T-helper 2 cell treated with Interferon-gamma antibody and Interleukin-4, amounts not matched to agents 100 ng/mL and 5 ng/mL, for 36 hours (primary cell): Measurements from ENCODE around the gene HP1BP3. TPM values are rescaled to one million over a fixed set of nuclear protein-coding genes. Genes with fewer than 3 reads are reported as not detected.

Experiments
- intact Hi-C: fragments of 100-400 bp; cut with micrococcal nuclease; formaldehyde crosslinking; loops from one replicate; pipeline ENCODE4 v1.15.1; 2023
- total RNA-seq: library from RNA; stranded (reverse); gene quantifications from 2 replicates; pipeline ENCODE4 v1.2.3, GENCODE V29; 2022

Gene HP1BP3
- total RNA-seq, 1 donor from 2014 or later = 307 TPM

GRCh38 chr1:20771780-20772179 is 15.3 kb downstream of the HP1BP3 start:
- intact Hi-C loops = no loop called here

DNA sequence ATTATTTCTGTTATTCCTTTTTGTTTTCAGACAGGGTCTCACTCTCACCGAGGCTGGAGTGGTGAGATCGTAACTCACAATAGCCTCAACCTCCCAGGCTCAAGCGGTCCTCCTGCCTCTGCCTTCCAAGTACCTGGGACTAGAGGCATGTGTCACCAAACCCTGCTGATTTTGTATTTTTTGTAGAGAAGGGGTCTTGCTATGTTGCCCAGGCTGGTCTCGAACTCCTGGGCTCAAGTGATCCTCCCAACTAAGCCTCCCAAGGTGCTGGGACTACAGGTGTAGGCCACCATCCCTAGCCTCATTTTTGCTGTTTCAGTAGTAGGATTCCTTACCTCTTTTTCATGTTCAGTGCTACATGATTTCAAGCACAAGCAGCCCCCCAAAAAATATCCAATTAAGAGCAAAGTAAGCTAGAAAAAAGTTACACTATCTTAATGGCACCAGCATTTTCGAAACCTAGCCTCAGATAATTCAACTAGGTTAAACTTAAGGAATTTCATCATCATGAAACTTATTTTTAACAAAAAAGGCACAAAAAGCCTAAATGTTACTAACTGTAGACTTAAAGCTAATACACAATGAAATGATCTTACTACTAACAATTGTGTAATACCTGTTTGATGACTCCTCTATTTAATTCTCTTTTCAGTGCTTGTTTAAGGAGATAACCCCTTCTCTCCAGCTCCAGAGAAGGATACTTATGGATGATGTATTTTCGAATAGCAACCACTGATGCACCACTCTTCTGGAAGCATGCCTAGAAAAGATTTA is 16.6 kb downstream of the HP1BP3 start:
- intact Hi-C loops = no loop called here

DNA sequence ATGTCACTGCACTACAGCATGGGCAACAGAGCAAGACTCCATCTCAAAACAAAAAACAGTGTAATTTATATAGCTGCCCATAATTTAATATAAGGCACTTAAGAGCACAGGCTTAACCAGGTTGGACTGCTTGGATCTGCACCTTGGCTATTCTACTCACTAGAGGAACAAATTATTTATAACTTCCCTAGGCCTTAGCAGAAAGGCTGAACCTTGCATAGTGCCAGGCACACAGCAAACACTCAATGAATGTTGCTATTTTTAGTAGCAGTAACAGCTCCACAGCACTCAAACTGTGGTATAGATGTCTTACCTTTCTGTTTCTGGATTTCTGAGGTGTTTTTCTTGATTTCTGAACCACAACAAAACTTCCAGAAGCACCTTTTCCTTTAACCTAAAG is 19.8 kb downstream of the HP1BP3 start:
- intact Hi-C loops = no loop called here

DNA sequence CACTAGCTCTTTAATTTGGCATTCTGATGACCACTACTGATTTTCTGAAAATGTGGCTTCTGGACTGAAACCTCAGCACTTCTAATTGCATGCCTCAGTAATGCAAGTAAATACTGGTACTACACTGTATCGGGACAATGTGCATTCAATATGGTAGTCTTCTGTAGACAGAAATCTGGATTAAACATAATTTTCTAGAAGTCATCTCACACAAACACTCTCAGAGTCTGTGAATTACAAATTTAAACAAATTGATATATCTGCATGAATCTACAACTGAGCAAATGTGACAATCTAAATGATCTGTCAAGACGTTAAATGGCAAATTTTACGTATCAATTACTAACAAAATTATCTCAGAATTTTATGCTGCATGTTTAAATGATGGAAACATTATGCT is 23.7 kb downstream of the HP1BP3 start:
- intact Hi-C loops = no loop called here

- intact Hi-C loops = no loop called here
Measured at GRCh38 chr1:20760322-20760721, 26.8 kb downstream of the HP1BP3 start.

DNA sequence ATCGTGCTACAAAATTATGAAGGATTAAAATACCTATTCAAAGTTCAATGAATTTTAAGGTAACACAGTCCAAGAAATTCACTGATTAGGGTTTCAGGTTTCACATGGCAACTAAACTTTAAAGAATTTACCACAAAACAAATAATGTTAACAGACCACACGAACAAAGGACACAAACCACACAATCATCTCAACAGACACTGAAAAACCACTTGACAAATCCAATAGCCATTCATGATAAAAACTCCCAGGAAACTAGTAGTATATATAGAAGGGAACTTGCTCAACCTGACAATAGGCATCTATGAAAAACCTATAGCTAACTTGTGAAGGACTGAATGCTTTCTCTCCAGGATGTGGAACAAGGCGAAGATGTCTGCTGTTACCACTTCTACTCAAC is 33.5 kb downstream of the HP1BP3 start:
- intact Hi-C loops = no loop called here

- intact Hi-C loops = no loop called here
Measured at GRCh38 chr1:20751462-20751990, 35.6 kb downstream of the HP1BP3 start.

- intact Hi-C loops = no loop called here
Measured at GRCh38 chr1:20742671-20743070, 44.4 kb downstream of the HP1BP3 start.

DNA sequence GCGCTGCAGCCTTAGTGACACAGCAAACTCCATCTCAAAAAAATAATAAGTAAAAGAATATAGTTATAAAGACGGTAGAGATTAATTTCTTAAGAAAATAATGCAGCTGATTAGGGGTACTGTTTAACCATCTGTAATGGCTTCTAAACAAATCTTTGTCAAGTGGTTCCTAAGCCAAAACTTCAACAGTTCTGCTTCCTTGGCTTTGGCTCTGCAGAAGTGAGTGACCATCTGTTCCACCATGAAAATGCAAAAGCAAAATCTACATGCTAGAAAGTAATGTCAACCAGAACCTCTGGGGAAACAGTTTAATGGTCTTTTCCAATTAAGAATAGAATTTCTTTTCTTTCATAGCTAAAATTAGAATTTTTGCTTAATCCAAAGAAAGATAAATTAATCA is 46.3 kb downstream of the HP1BP3 start:
- intact Hi-C loops = no loop called here

- intact Hi-C loops = no loop called here
Measured at GRCh38 chr1:20739225-20739624, 47.9 kb downstream of the HP1BP3 start.

GRCh38 chr1:20735581-20736111 is 51.5 kb downstream of the HP1BP3 start:
- intact Hi-C loops = no loop called here

DNA sequence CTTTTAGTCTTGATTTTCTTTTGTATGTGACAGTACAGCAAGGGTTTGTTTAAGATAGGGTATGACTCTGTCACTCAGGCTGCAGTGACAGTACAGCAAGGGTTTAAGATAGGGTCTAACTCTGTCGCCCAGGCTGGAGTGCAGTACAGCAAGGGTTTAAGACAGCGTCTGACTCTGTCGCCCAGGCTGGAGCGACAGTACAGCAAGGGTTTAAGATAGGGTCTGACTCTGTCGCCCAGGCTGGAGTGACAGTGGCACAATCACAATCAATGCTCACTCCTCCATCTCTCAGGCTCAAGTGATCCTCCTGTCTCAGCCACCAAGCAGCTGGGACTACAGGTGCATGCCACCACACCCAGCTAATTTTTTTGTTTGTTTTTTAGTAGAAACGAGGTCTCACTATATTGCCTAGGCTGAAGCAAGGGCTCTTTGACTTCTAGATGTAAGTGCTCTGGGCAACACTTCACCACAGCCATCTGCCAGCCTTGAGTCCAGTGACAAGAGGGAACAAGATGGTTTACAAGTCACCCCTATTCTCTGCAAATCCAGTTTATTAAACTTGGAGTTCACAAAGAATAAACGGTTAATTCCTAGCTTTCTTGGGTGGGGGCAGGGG is 53.6 kb downstream of the HP1BP3 start:
- intact Hi-C loops = loop anchor here (2.0 kb wide), 2 partner anchors 37 to 53 kb away; partner anchors contain the start of gene HP1BP3

DNA sequence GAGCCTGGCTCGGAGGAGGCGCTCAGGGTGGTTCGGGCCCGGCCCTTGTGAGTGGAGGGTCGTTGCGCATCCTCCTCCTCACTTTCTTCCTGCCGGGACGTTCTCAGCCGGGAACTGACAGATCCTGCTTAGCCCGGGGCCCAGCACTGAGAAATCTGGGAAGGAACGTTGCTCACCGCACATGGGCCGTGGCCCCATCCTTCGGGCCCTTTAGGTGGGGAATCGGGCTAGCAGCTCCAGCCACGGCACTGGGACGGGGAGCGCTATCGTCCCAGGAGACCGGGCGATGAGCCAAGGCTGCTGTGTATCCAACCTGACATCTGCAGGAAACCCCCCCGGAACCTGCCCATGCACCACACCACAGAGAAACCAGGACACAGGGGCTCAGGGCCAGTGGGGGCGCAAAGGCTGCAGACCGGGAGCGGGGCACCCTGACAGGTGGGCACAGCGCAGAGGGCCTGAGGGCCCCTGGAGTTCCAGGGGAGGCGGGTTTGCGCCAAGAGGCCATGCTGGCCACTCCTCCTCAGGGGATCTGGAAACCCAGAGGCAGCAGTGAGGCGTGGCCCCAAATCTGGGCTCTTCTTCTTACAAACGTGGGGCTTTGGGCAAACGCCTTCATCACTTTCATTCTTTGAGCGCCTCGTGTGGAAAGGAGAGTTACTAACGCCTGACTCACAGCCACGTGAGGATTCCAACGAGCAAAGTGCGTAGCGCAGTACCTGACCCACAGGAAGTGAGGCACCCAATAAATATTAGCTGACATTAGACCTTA is 54.3 kb downstream of the HP1BP3 start, which contains the start of gene SH2D5:
Gene SH2D5 (minus strand): TSS at position 116 of the 772 bp plus-strand sequence. CDS start 4,659 bp downstream, outside the sequence.
- intact Hi-C loops = loop anchor here (2.0 kb wide), 2 partner anchors 36 to 54 kb away; partner anchors contain the start of gene HP1BP3

GRCh38 chr1:20732071-20732587 is 55.0 kb downstream of the HP1BP3 start:
- intact Hi-C loops = loop anchor here (2.0 kb wide), 2 partner anchors 35 to 55 kb away; partner anchors contain the start of gene HP1BP3

- intact Hi-C loops = no loop called here
Measured at GRCh38 chr1:20731057-20731991, 55.8 kb downstream of the HP1BP3 start.

DNA sequence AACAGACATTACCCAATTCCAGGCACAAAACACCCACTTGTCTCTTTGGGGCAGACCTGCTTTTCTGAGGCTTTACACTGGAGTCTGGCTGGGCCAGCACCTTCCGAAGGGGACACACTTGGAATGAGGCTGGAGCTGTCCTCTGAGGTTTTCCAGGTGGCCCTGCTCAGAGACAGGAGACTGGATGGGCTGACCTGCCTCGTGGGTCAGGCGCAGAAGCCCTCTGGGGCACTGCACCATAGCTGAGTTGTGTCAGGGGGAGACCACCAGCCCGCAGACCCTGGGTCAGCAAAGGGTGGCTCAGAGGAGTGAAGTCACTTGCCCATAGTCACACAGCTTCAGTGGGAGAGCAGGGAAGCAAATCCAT is 56.4 kb downstream of the HP1BP3 start:
- intact Hi-C loops = no loop called here

- intact Hi-C loops = no loop called here
Measured at GRCh38 chr1:20729990-20730689, 57.0 kb downstream of the HP1BP3 start.

GRCh38 chr1:20729155-20729931 is 57.8 kb downstream of the HP1BP3 start:
- intact Hi-C loops = no loop called here
